Retinal pigment epithelial cell (primary cell): ENCODE data around the gene RPL3.

Source experiments
- DNase-seq: peaks from one replicate; pipeline ENCODE4 v3.0.0-alpha.2; 2010; ENCODE audit warnings: low read depth
- H3K4me3 ChIP-seq: 2 replicates; pipeline ENCODE4 v1.5.1; 2011; ENCODE audit warnings: mild to moderate bottlenecking, low read length, control low read depth, moderate library complexity
- TF ChIP-seq, protein P1 (sequence below): conservative IDR thresholded peaks from 2 replicates; pipeline ENCODE4 v1.5.1; 2011; ENCODE audit warnings: low read depth, low read length, control low read depth, inconsistent platforms

RPL3 gene

DNA sequence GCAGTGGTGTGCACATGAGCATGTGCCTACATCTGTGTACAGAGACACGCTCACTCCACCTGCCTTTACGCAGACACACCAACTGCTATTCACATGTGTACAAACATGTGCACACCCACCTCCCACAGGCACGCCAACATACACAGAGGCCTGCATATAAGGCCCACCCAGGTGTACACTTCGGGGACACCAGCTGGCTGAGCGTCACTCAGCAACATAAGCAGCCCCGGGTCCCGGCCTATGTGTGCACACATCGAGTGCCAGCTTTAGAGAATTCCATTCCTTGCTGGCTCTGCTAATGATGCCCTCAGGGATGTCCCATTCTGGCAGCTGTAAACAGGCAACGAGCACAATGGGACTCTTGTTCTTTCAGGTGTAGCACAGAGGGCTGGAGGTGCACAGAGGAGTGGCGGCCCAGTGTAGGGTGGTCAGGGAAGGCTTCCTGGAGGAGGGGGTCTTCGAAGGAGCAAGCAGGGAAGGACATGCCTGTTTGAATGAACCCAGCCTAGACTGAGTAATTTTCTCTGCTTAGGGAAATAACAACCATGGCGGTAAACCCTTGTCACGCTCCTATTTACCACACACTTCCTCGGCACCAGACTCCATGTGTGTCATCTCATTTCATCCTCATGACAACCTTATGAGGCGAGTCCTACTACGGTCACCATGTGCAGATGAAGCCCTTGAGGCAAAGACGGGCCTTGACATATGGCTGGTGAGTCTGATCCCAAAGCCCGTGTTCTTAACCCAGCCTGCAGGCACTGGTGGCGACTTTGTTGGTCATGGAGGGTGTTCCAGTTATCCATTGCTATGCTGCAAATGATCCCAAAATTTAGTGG is 35.1 kb downstream of the RPL3 start:
- TF ChIP-seq, protein P1, sequence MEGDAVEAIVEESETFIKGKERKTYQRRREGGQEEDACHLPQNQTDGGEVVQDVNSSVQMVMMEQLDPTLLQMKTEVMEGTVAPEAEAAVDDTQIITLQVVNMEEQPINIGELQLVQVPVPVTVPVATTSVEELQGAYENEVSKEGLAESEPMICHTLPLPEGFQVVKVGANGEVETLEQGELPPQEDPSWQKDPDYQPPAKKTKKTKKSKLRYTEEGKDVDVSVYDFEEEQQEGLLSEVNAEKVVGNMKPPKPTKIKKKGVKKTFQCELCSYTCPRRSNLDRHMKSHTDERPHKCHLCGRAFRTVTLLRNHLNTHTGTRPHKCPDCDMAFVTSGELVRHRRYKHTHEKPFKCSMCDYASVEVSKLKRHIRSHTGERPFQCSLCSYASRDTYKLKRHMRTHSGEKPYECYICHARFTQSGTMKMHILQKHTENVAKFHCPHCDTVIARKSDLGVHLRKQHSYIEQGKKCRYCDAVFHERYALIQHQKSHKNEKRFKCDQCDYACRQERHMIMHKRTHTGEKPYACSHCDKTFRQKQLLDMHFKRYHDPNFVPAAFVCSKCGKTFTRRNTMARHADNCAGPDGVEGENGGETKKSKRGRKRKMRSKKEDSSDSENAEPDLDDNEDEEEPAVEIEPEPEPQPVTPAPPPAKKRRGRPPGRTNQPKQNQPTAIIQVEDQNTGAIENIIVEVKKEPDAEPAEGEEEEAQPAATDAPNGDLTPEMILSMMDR, result no peak
- DNase-seq, result no peak
- no peak overlapping the region for H3K4me3 ChIP-seq

DNA sequence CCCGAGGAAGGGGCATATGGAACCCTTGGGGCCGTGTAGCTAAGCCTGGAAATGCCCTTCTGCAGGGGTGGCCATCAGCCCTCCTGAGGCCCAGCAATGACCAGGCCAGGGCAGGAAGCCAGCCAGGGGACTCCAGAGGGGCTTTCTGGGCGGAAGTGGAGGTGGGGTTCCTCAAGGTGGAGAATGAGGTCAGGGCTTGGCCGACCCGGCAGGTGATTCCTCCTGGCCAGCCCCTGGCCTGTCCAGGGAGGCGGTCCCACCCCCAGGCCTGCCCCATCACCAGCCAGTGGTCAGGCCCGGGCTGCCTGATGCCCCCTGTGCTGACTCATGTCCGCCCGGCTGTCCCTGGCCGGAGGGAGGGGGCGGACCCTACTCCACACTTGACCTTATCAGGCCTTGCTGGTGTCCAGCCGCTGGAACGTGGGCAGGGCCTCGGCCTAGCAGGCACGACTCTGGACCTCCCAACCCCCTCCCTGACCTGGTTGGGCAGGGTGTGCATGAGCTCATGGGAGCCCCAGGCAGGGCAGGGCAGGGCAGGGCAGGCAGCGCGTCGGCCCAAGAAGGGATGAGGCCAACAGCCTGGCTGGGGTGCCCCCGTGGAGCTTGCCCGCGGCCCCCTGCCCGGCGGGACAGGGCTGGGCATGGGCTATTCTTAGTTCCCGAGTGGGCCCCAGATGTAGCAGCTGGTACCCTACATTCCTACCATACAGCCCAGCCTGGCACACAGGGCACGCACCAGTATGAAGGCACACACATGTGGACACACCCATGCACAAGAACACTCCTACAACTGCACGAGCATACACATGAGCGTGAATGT is 35.9 kb downstream of the RPL3 start:
- H3K4me3 ChIP-seq, result no peak overlapping the region
- no peak for DNase-seq
- TF ChIP-seq, protein P1, result no peak

DNA sequence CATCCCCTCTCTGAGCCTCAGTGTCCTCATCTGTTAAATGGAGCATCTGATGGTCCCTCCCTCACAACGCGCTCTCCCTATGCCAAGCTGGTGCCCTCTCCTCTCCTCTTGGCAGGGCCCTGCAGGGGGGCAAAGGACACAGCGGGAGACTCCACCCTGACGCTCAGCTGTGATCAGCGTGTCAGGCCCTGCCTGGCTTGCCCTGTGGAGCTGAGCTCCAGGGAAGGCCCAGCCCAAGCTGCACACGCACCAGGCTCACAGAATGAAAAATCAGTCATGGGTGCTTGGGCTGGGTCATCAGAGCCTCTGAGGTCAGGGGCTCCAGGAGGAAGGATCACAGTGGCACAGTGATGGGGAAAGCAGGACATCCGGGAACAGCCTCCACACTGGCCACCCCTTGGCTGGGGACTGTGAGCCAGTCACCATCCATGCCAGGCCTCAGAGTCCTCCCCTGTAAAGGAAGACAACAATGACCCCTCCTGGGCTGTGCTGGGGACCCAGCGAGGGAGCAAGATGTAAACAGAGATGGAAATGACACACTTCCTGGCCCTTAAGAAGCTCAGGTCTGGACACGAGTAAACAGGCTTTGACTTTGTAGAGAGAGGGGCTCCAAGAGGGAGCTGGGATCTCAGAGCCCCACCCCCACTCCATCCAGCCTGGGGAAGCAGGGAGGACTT is 36.6 kb downstream of the RPL3 start:
- TF ChIP-seq, protein P1, result no peak
- no peak for DNase-seq
- H3K4me3 ChIP-seq, result no peak overlapping the region

DNA sequence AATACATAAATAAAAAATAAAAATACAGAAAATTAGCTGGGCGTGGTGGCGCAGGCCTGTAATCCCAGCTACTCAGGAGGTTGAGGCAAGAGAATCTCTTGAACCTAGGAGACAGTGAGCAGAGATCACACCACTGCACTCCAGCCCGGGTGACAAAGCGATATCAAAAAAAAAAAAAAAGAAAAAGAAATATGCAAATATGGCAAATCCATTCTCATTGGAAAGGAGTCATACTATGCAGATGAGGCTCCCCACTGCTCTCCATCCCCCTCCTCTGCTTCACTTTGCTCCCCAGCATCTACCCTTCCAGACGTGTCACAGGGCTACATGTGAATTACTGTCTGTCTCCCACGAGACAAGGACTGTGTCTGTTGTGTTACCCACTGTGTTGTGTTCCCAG is 38.3 kb downstream of the RPL3 start:
- DNase-seq, result no peak
- no peak overlapping the region for H3K4me3 ChIP-seq
- TF ChIP-seq, protein P1, result no peak

DNA sequence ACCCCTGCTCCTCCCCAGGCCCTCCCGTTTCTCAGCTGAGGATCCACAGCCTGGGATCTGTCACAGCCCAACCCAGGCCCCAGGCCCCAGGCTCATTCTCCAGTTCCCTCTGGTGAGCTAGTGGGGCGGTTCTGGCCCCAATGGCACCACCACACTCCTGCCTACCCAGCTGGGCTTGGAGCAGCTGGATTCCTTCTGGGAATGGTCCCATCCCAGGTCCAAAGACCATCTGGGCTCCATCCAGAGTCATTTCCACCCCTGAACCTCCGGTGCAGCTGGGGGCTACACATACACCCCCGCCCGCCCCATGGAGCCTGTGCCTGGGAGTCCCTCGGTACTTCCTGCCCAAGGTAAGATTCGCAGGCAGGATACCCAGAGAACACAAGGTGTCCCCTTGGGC is 39.2 kb downstream of the RPL3 start:
- H3K4me3 ChIP-seq, result no peak overlapping the region
- TF ChIP-seq, protein P1, result no peak
- no peak for DNase-seq

DNA sequence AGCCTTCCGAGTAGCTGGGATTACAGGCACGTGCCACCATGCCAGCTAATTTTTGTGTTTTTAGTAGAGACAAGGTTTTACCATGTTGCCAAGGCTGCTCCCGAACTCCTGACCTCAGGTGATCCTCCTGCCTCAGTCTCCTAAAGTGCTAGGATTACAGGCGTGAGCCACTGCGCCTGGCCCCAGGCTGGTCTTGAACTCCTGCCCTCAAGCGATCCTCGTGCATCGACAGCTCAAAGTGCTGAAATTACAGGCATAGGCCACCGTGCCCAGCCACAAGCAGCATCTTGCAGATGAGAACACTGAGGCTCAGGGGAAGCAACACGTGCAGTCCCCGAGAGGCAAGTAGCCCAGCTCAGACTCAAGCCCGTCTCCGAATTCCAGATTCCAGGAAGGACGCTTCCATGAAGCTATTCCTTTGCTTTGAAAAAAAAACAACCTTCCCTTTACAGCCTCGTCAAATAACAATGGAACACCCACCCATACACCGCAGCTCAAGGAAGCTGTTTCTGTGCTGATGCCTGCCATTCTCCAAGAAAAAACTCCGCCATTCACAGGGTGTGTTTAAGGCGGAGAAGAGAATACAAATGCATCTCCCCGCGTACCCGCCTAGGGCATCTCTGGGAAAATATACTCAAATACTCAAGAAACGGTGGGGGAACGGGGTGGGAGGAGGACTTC is 40.1 kb downstream of the RPL3 start:
- TF ChIP-seq, protein P1, result no peak
- no peak overlapping the region for H3K4me3 ChIP-seq
- DNase-seq, result no peak
